ENCODE data around the gene SMTN. TPM values are rescaled to one million over a fixed set of nuclear protein-coding genes. Genes with fewer than 3 reads are reported as not detected.
"Not testable (repeated sequence)": the region's sequence is repeated elsewhere in the genome, so short reads cannot be mapped to it uniquely, and the experiment has no call there.

SMTN gene
- total and polyA plus RNA-seq, 8 donors, result 71.0 to 99.7 (median 88.2) TPM

- no peak overlapping the region for H3K4me3 ChIP-seq
- no peak for TF ChIP-seq CTCF (IDR thresholded peaks at IDR 0.05)
- DNase-seq (no peak), ATAC-seq (no peak)
- intact Hi-C loops (cut with DNase I), result no loop called here
- peak overlapping the region in 1 of 2 donors; percentile 48 for H3K27ac ChIP-seq
- H3K4me1 ChIP-seq, result peaks cover 0 to 14% of the 10 kb centered on the region in 2 donors
- H3K36me3 ChIP-seq, result no peaks in the 10 kb centered on the region
- H3K27me3 ChIP-seq, result no peaks in the 10 kb centered on the region
- no peaks in the 10 kb centered on the region for H3K9me3 ChIP-seq
Observed at GRCh38 chr22:31048570-31048969, 32.5 kb upstream of the SMTN start.

- Histone ChIP-seq H3K36me3 (no peaks in the 10 kb centered on the region), H3K4me1 (peaks cover 0 to 8% of the 10 kb centered on the region in 2 donors), H3K27me3 (no peaks in the 10 kb centered on the region), H3K9me3 (no peaks in the 10 kb centered on the region), H3K4me3 (no peak overlapping the region), H3K27ac (peak overlapping the region in 1 of 2 donors; percentile 43)
- no peak for TF ChIP-seq CTCF (IDR thresholded peaks at IDR 0.05)
- intact Hi-C loops (cut with DNase I), result no loop called here
- DNase-seq, result no peak
- ATAC-seq, result no peak
Observed at GRCh38 chr22:31049815-31050420, 31.2 kb upstream of the SMTN start.

- Histone ChIP-seq H3K9me3 (no peaks in the 10 kb centered on the region), H3K36me3 (no peaks in the 10 kb centered on the region), H3K4me3 (no peak overlapping the region), H3K4me1 (peaks cover 4 to 6% of the 10 kb centered on the region in 2 donors), H3K27me3 (no peaks in the 10 kb centered on the region), H3K27ac (peak overlapping the region; percentile 50 to 78)
- intact Hi-C loops (cut with DNase I), result no loop called here
- no peak for TF ChIP-seq CTCF (IDR thresholded peaks at IDR 0.05)
- ATAC-seq (peak; percentile 6), DNase-seq (no peak)
Observed at GRCh38 chr22:31055117-31055634, 25.9 kb upstream of the SMTN start.

- H3K4me3 ChIP-seq, result no peak overlapping the region
- H3K27me3 ChIP-seq, result no peaks in the 10 kb centered on the region
- no peaks in the 10 kb centered on the region for H3K36me3 ChIP-seq
- peak overlapping the region; percentile 45 to 78 for H3K27ac ChIP-seq
- ATAC-seq (peak; percentile 96), DNase-seq (peak; percentile 91 to 98 (median 92))
- peaks cover 4 to 6% of the 10 kb centered on the region in 2 donors for H3K4me1 ChIP-seq
- H3K9me3 ChIP-seq, result no peaks in the 10 kb centered on the region
- TF ChIP-seq CTCF (IDR thresholded peaks at IDR 0.05), result no peak
- intact Hi-C loops (cut with DNase I), result no loop called here
Observed at GRCh38 chr22:31055635-31056159, 25.4 kb upstream of the SMTN start.

GRCh38 chr22:31056986-31057599 is 24.0 kb upstream of the SMTN start:
- Histone ChIP-seq H3K4me1 (peaks cover 4 to 11% of the 10 kb centered on the region in 2 donors), H3K27me3 (no peaks in the 10 kb centered on the region), H3K4me3 (no peak overlapping the region), H3K36me3 (no peaks in the 10 kb centered on the region), H3K27ac (peak overlapping the region in 1 of 2 donors; percentile 3), H3K9me3 (no peaks in the 10 kb centered on the region)
- ATAC-seq (no peak), DNase-seq (no peak)
- no peak for TF ChIP-seq CTCF (IDR thresholded peaks at IDR 0.05)
- intact Hi-C loops (cut with DNase I), result no loop called here

- H3K4me3 ChIP-seq; H3K27ac ChIP-seq; H3K9me3 ChIP-seq; H3K36me3 ChIP-seq; H3K27me3 ChIP-seq; DNase-seq; intact Hi-C loops (cut with DNase I); ATAC-seq: not testable (repeated sequence)
- peaks cover 4 to 11% of the 10 kb centered on the region in 2 donors for H3K4me1 ChIP-seq
Observed at GRCh38 chr22:31059663-31060062, 21.5 kb upstream of the SMTN start.

Data from left lung (tissue), 10 donors.